CD14-positive monocyte (primary cell): ENCODE data around the gene MDH2. TPM values are rescaled to one million over a fixed set of nuclear protein-coding genes. Genes with fewer than 3 reads are reported as not detected.

Source experiments
- DNase-seq, 3 donors: peaks; one replicate each; pipeline ENCODE4 v3.0.0-alpha.2; 2011 to 2022
- H2AFZ ChIP-seq: 2 replicates; pipeline ENCODE4 v1.6.0; 2012; ENCODE audit warnings: mild to moderate bottlenecking, low read depth, low read length, inconsistent platforms; ENCODE audit not compliant: insufficient read depth, poor library complexity, severe bottlenecking
- H3K27ac ChIP-seq, 2 donors: 1 replicate in 1 of 2; 2 replicates in 1 of 2; pipeline ENCODE4 v1.5.1; 2012 to 2013; ENCODE audit warnings: low read length in 2 of 2, control low read depth in 1 of 2, inconsistent platforms in 1 of 2, low read depth in 1 of 2, mild to moderate bottlenecking in 1 of 2
- H3K27me3 ChIP-seq, 2 donors: one replicate each; pipeline versions ENCODE4 v1.6.0 to v1.6.1; 2011 to 2013; ENCODE audit warnings: low read length in 2 of 2; ENCODE audit not compliant: control insufficient read depth in 2 of 2, insufficient read depth in 2 of 2
- H3K36me3 ChIP-seq, 2 donors: replicated peaks in 1 of 2; 1 replicate in 1 of 2; 2 replicates in 1 of 2; pipeline versions ENCODE4 v1.5.1 to v1.6.1; 2012 to 2013; ENCODE audit warnings: low read length in 2 of 2, control low read depth in 1 of 2, inconsistent platforms in 1 of 2, mild to moderate bottlenecking in 1 of 2; ENCODE audit not compliant: insufficient read depth in 2 of 2, control insufficient read depth in 1 of 2
- H3K4me1 ChIP-seq, 2 donors: 1 replicate in 1 of 2; 2 replicates in 1 of 2; pipeline versions ENCODE4 v1.5.1 to v1.6.1; 2012 to 2013; ENCODE audit warnings: low read length in 2 of 2, control low read depth in 1 of 2, inconsistent platforms in 1 of 2, mild to moderate bottlenecking in 1 of 2, moderate library complexity in 1 of 2; ENCODE audit not compliant: insufficient read depth in 2 of 2, control insufficient read depth in 1 of 2
- H3K4me2 ChIP-seq: replicated peaks from 2 replicates; pipeline ENCODE3; 2012; ENCODE audit warnings: low read length, moderate library complexity, mild to moderate bottlenecking; ENCODE audit not compliant: poor library complexity, severe bottlenecking; ENCODE audit errors: extremely low read depth
- H3K4me3 ChIP-seq, 3 experiments: fragments of 200-600 bp in 1 of 3; sonication (generic) in 1 of 3; replicated peaks in 1 of 3; 1 replicate in 2 of 3; 2 replicates in 1 of 3; pipeline ENCODE4 v1.5.1; 2011 to 2013; ENCODE audit warnings: low read length in 3 of 3, mild to moderate bottlenecking in 3 of 3, control low read depth in 2 of 3, low read depth in 2 of 3, inconsistent platforms in 1 of 3, moderate library complexity in 1 of 3
- H3K79me2 ChIP-seq: 2 replicates; pipeline ENCODE4 v1.6.0; 2012; ENCODE audit warnings: mild to moderate bottlenecking, control low read depth, inconsistent platforms, low read length, moderate library complexity; ENCODE audit not compliant: insufficient read depth
- H3K9ac ChIP-seq: 2 replicates; pipeline ENCODE4 v1.6.0; 2017; ENCODE audit warnings: low read length, mild to moderate bottlenecking; ENCODE audit not compliant: insufficient read depth, poor library complexity, severe bottlenecking
- H3K9me3 ChIP-seq, 2 donors: replicated peaks in 1 of 2; 1 replicate in 1 of 2; 2 replicates in 1 of 2; pipeline versions ENCODE4 v1.5.1 to v1.6.1; 2012 to 2013; ENCODE audit warnings: low read length in 2 of 2, control low read depth in 1 of 2; ENCODE audit not compliant: control insufficient read depth in 1 of 2, insufficient read depth in 1 of 2
- H4K20me1 ChIP-seq: 2 replicates; pipeline ENCODE4 v1.6.0; 2012; ENCODE audit warnings: mild to moderate bottlenecking, low read length, control low read depth, moderate library complexity; ENCODE audit not compliant: insufficient read depth
- H3K27ac Mint-ChIP-seq, 7 donors: one replicate each; pipeline ENCODE4 v1.8.0; 2020; ENCODE audit warnings: mild to moderate bottlenecking in 7 of 7, mixed read lengths in 7 of 7, moderate library complexity in 6 of 7, inconsistent platforms in 2 of 7
- H3K27me3 Mint-ChIP-seq, 3 donors: one replicate each; pipeline ENCODE4 v1.8.0; 2021 to 2022; ENCODE audit warnings: low read depth in 3 of 3, mild to moderate bottlenecking in 3 of 3, mixed read lengths in 3 of 3, moderate library complexity in 3 of 3, inconsistent platforms in 1 of 3
- H3K36me3 Mint-ChIP-seq, 2 donors: one replicate each; pipeline ENCODE4 v1.8.0; 2020; ENCODE audit warnings: mixed read lengths in 2 of 2, inconsistent platforms in 1 of 2, mild to moderate bottlenecking in 1 of 2
- H3K4me1 Mint-ChIP-seq: one replicate; pipeline ENCODE4 v1.8.0; 2020; ENCODE audit warnings: mild to moderate bottlenecking, mixed read lengths
- H3K4me3 Mint-ChIP-seq, 2 donors: one replicate each; pipeline ENCODE4 v1.8.0; 2020; ENCODE audit warnings: mild to moderate bottlenecking in 2 of 2, mixed read lengths in 2 of 2, moderate library complexity in 1 of 2
- H3K9me3 Mint-ChIP-seq, 7 donors: one replicate each; pipeline ENCODE4 v1.8.0; 2020 to 2022; ENCODE audit warnings: mixed read lengths in 7 of 7, mild to moderate bottlenecking in 6 of 7, moderate library complexity in 6 of 7, inconsistent platforms in 2 of 7
- CTCF ChIP-seq: fragments of 200-600 bp; IDR thresholded peaks from one replicate; pipeline ENCODE4 v1.8.0; 2022; ENCODE audit warnings: antibody characterized with exemption, mild to moderate bottlenecking
- WGBS: methylation state at CpG from one replicate; pipeline ENCODE4 v1.1.5; 2013; ENCODE audit warnings: missing lambda C conversion rate; ENCODE audit not compliant: insufficient coverage; 5-methylcytosine and 5-hydroxymethylcytosine counted together
- intact Hi-C, 2 donors: fragments of 100-400 bp; cut with micrococcal nuclease; formaldehyde crosslinking; loops; one replicate each; pipeline versions ENCODE4 v1.15.0 to v1.15.1; 2023
- polyA plus RNA-seq, 3 donors: library from polyadenylated mRNA; depleted of rRNA in 1 of 3; unstranded in 2 of 3; stranded (reverse) in 1 of 3; fragments of 300-500 nt in 2 of 3; fragments of >200 nt in 1 of 3; fragmentation: Illumina TruSeq in 2 of 3; gene quantifications; 1 replicate in 2 of 3; 2 replicates in 1 of 3; pipeline ENCODE4 v1.2.3, GENCODE V29; 2012 to 2021

MDH2 gene
- polyA plus RNA-seq, 3 donors: 75.2 to 162 (median 129) TPM

- no peak for TF ChIP-seq CTCF
- Histone ChIP-seq H3K9ac (no peak overlapping the region), H3K27me3 (no peaks in the 10 kb centered on the region), H3K79me2 (no peaks in the 10 kb centered on the region), H3K36me3 (peaks cover 15 to 64% of the 10 kb centered on the region in 2 donors), H3K4me1 (peaks cover 23 to 24% of the 10 kb centered on the region in 2 donors), H4K20me1 (no peaks in the 10 kb centered on the region), H3K27ac (peak overlapping the region in 1 of 2 donors; percentile 70), H3K4me2 (no peak overlapping the region), H3K4me3 (no peak overlapping the region), H2AFZ (no peak overlapping the region), H3K9me3 (no peaks in the 10 kb centered on the region)
- intact Hi-C loops: loop anchor here in 1 of 2 donors (5.0 kb wide), 1 partner anchor 131 kb away; the partner anchor contains the start of gene RHBDD2
- Mint-ChIP-seq H3K9me3 (no peaks in the 10 kb centered on the region), H3K4me3 (no peak overlapping the region), H3K27ac (peak overlapping the region in 6 of 7 donors; percentile 51 to 95 (median 88)), H3K36me3 (peaks cover 47 to 68% of the 10 kb centered on the region in 2 donors), H3K27me3 (peaks cover 0 to 4% (median 2%) of the 10 kb centered on the region in 3 donors), H3K4me1 (peaks cover 24% of the 10 kb centered on the region)
- 50% methylated on average over 8 of the region's 8 CpGs for WGBS
- DNase-seq: peak in 1 of 3 donors; percentile 34
These were observed 39.7 kb upstream of the MDH2 start for GRCh38 chr7:76008156-76008687.

GRCh38 chr7:76009672-76010600, 38.0 kb upstream of the MDH2 start:
- peaks cover 0 to 6% (median 2%) of the 10 kb centered on the region in 3 donors for H3K27me3 Mint-ChIP-seq
- no peak overlapping the region for H3K9ac ChIP-seq
- 96% methylated on average over 8 of the region's 11 CpGs for WGBS
- H3K27me3 ChIP-seq: no peaks in the 10 kb centered on the region
- intact Hi-C loops: loop anchor here in 1 of 2 donors (5.0 kb wide), 1 partner anchor 133 kb away; the partner anchor contains the start of gene RHBDD2
- peak overlapping the region; percentile 78 to 96 (median 92) for H3K27ac Mint-ChIP-seq
- H3K4me3 Mint-ChIP-seq: peak overlapping the region in 1 of 2 donors; percentile 59
- H4K20me1 ChIP-seq: no peaks in the 10 kb centered on the region
- peaks cover 24% of the 10 kb centered on the region for H3K4me1 Mint-ChIP-seq
- TF ChIP-seq CTCF: no peak
- H3K9me3 Mint-ChIP-seq: no peaks in the 10 kb centered on the region
- peaks cover 51 to 72% of the 10 kb centered on the region in 2 donors for H3K36me3 Mint-ChIP-seq
- peaks cover 9 to 65% of the 10 kb centered on the region in 2 donors for H3K36me3 ChIP-seq
- H3K79me2 ChIP-seq: no peaks in the 10 kb centered on the region
- no peak for DNase-seq
- peak overlapping the region in 1 of 2 donors; percentile 70 for H3K27ac ChIP-seq
- no peaks in the 10 kb centered on the region for H3K9me3 ChIP-seq
- peak overlapping the region; percentile 67 for H3K4me2 ChIP-seq
- no peak overlapping the region for H2AFZ ChIP-seq
- H3K4me3 ChIP-seq: peak overlapping the region in 1 of 3 experiments; percentile 48
- peaks cover 23 to 24% of the 10 kb centered on the region in 2 donors for H3K4me1 ChIP-seq
